Measurements from ENCODE around the gene ALKBH5. TPM values are rescaled to one million over a fixed set of nuclear protein-coding genes. Genes with fewer than 3 reads are reported as not detected.

ALKBH5 gene
- total RNA-seq, 3 donors from 2014 or later (not counting 1 experiment from before 2014, with no cell fraction given), result 95.6 to 114 (median 96.7) TPM

DNA sequence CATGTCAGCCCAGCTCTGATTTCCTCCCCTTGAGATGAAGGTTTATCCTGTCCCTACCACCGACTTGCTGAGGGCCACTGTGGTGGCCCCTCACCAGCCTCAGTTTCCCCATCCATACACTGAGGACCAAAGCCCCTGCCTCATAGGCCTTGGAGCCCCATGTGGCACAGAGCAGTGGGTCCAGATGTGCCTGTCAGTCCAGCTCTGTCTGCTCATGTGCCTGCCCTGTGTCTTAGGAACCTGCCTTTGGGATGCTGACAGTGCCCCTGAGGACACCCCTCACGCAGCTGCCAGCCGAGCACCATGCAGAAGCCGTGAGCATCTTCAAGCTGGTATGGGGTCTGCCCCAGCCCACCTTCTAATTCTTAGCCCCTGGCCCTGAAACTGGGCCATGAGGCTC is 39.4 kb upstream of the ALKBH5 start:
- Mint-ChIP-seq H3K36me3 (no peaks in the 10 kb centered on the region), H3K27me3 (ENCODE audit: low read depth in 2 of 2) (no peaks in the 10 kb centered on the region), H3K27ac (no peak overlapping the region), H3K4me1 (peaks cover 5 to 6% of the 10 kb centered on the region in 2 donors), H3K4me3 (no peak overlapping the region), H3K9me3 (no peaks in the 10 kb centered on the region)
- Histone ChIP-seq H3K4me1 (ENCODE audit: control insufficient read depth, insufficient read depth, low read length) (no peaks in the 10 kb centered on the region), H3K27me3 (ENCODE audit: control insufficient read depth, insufficient read depth, low read length) (no peaks in the 10 kb centered on the region), H3K36me3 (ENCODE audit: control insufficient read depth, insufficient read depth, low read length) (no peaks in the 10 kb centered on the region), H3K27ac (ENCODE audit: low read length) (no peak overlapping the region), H3K4me3 (ENCODE audit: low read length) (no peak overlapping the region), H3K9me3 (ENCODE audit: control insufficient read depth, insufficient read depth, low read length) (no peaks in the 10 kb centered on the region)
- intact Hi-C loops (cut with micrococcal nuclease), result no loop called here
- WGBS (ENCODE audit: insufficient coverage), result 87% methylated on average over 4 of the region's 4 CpGs
- TF ChIP-seq CTCF (IDR thresholded peaks at IDR 0.05), result no peak
- ATAC-seq, result no peak
- no peak for DNase-seq

GRCh38 chr17:18144855-18145254 is 38.8 kb upstream of the ALKBH5 start:
- Mint-ChIP-seq H3K4me1 (peaks cover 5 to 6% of the 10 kb centered on the region in 2 donors), H3K27me3 (ENCODE audit: low read depth in 2 of 2) (no peaks in the 10 kb centered on the region), H3K9me3 (no peaks in the 10 kb centered on the region), H3K4me3 (no peak overlapping the region), H3K27ac (no peak overlapping the region), H3K36me3 (no peaks in the 10 kb centered on the region)
- Histone ChIP-seq H3K4me1 (ENCODE audit: control insufficient read depth, insufficient read depth, low read length) (no peaks in the 10 kb centered on the region), H3K36me3 (ENCODE audit: control insufficient read depth, insufficient read depth, low read length) (no peaks in the 10 kb centered on the region), H3K9me3 (ENCODE audit: control insufficient read depth, insufficient read depth, low read length) (no peaks in the 10 kb centered on the region), H3K27me3 (ENCODE audit: control insufficient read depth, insufficient read depth, low read length) (no peaks in the 10 kb centered on the region), H3K27ac (ENCODE audit: low read length) (no peak overlapping the region), H3K4me3 (ENCODE audit: low read length) (no peak overlapping the region)
- no peak for TF ChIP-seq CTCF (IDR thresholded peaks at IDR 0.05)
- intact Hi-C loops (cut with micrococcal nuclease), result no loop called here
- DNase-seq (no peak), ATAC-seq (no peak)
- WGBS (ENCODE audit: insufficient coverage), result 92% methylated on average over 1 of the region's 1 CpG

- Mint-ChIP-seq H3K27me3 (ENCODE audit: low read depth in 2 of 2) (no peaks in the 10 kb centered on the region), H3K36me3 (no peaks in the 10 kb centered on the region), H3K27ac (no peak overlapping the region), H3K4me1 (peaks cover 5 to 6% of the 10 kb centered on the region in 2 donors), H3K4me3 (no peak overlapping the region), H3K9me3 (no peaks in the 10 kb centered on the region)
- H3K27me3 ChIP-seq (ENCODE audit: control insufficient read depth, insufficient read depth, low read length), result no peaks in the 10 kb centered on the region
- no peaks in the 10 kb centered on the region for H3K36me3 ChIP-seq (ENCODE audit: control insufficient read depth, insufficient read depth, low read length)
- H3K9me3 ChIP-seq (ENCODE audit: control insufficient read depth, insufficient read depth, low read length), result no peaks in the 10 kb centered on the region
- H3K4me3 ChIP-seq (ENCODE audit: low read length), result no peak overlapping the region
- no peak overlapping the region for H3K27ac ChIP-seq (ENCODE audit: low read length)
- no peaks in the 10 kb centered on the region for H3K4me1 ChIP-seq (ENCODE audit: control insufficient read depth, insufficient read depth, low read length)
- TF ChIP-seq CTCF (IDR thresholded peaks at IDR 0.05), result no peak
- no peak for ATAC-seq
- no peak for DNase-seq
- 92% methylated on average over 13 of the region's 13 CpGs for WGBS (ENCODE audit: insufficient coverage)
- intact Hi-C loops (cut with micrococcal nuclease), result no loop called here
Observed at GRCh38 chr17:18145811-18146210, 37.8 kb upstream of the ALKBH5 start.

DNA sequence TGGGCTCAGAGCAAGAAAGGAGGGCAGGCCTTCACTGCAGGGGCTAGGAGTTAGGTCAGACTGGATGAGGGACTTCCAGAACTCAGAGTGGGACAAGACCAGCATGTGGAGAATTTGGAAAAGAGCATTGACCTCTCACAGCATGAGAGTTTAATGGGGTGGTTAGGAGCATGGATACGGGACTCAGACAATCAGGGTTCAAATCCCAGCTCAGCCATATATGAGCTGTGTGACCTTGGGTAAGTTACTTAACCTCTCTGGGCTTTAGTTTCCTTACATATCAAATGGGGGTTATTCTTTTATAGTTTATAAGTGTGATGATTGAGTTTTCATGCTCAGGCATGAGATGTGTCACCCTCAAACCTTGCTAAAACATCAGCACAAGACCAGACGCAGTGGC is 37.4 kb upstream of the ALKBH5 start:
- Histone ChIP-seq H3K4me3 (ENCODE audit: low read length) (no peak overlapping the region), H3K27me3 (ENCODE audit: control insufficient read depth, insufficient read depth, low read length) (no peaks in the 10 kb centered on the region), H3K27ac (ENCODE audit: low read length) (no peak overlapping the region), H3K9me3 (ENCODE audit: control insufficient read depth, insufficient read depth, low read length) (no peaks in the 10 kb centered on the region), H3K36me3 (ENCODE audit: control insufficient read depth, insufficient read depth, low read length) (no peaks in the 10 kb centered on the region), H3K4me1 (ENCODE audit: control insufficient read depth, insufficient read depth, low read length) (no peaks in the 10 kb centered on the region)
- Mint-ChIP-seq H3K27ac (no peak overlapping the region), H3K36me3 (no peaks in the 10 kb centered on the region), H3K27me3 (ENCODE audit: low read depth in 2 of 2) (no peaks in the 10 kb centered on the region), H3K4me3 (no peak overlapping the region), H3K9me3 (no peaks in the 10 kb centered on the region), H3K4me1 (peaks cover 2 to 3% of the 10 kb centered on the region in 2 donors)
- DNase-seq (no peak), ATAC-seq (no peak)
- no peak for TF ChIP-seq CTCF (IDR thresholded peaks at IDR 0.05)
- intact Hi-C loops (cut with micrococcal nuclease), result no loop called here
- WGBS (ENCODE audit: insufficient coverage), result 97% methylated on average over 2 of the region's 2 CpGs
